Head of caudate nucleus (tissue), 42 donors: ENCODE results near the gene GIMAP8.

Source experiments
- DNase-seq, 42 donors: peaks; one replicate each; pipeline versions ENCODE4 v3.0.0 to v3.0.0-alpha.2; 2020 to 2021; ENCODE audit warnings: mixed read lengths in 7 of 42
- intact Hi-C: fragments of 100-400 bp; cut with DNase I; formaldehyde crosslinking; loops from one replicate; pipeline ENCODE4 v1.15.0; 2022

GIMAP8 gene

GRCh38 chr7:150409300-150410030 lies 41.0 kb upstream of the GIMAP8 start:
- peak in 1 of 42 donors; percentile 31 for DNase-seq
- intact Hi-C loops = loop anchor here (5.0 kb wide), 1 partner anchor 42 kb away; the partner anchor contains the start of gene REPIN1

GRCh38 chr7:150410131-150410530 lies 40.3 kb upstream of the GIMAP8 start:
- no peak for DNase-seq
- intact Hi-C loops = no loop called here

GRCh38 chr7:150410680-150411346 lies 39.6 kb upstream of the GIMAP8 start:
- DNase-seq = peak in 7 of 42 donors; percentile 27 to 55 (median 35)
- intact Hi-C loops = no loop called here

- no peak for DNase-seq
These were observed 38.8 kb upstream of the GIMAP8 start for GRCh38 chr7:150411606-150412005.

GRCh38 chr7:150412016-150412415 lies 38.4 kb upstream of the GIMAP8 start:
- peak in 3 of 42 donors; percentile 2 to 26 (median 7) for DNase-seq
- intact Hi-C loops = no loop called here

More at GRCh38 chr7:150411606-150412005, 38.8 kb upstream of the GIMAP8 start:
- intact Hi-C loops = no loop called here

GRCh38 chr7:150412518-150413488 lies 37.6 kb upstream of the GIMAP8 start:
- peak in 4 of 42 donors; percentile 12 to 34 (median 24) for DNase-seq
- intact Hi-C loops = no loop called here

GRCh38 chr7:150413640-150414081 lies 36.8 kb upstream of the GIMAP8 start:
- intact Hi-C loops = no loop called here
- peak in 5 of 42 donors; percentile 0 to 28 (median 15) for DNase-seq

GRCh38 chr7:150415161-150416153 lies 35.0 kb upstream of the GIMAP8 start:
- peak in 6 of 42 donors; percentile 2 to 23 (median 14) for DNase-seq
- intact Hi-C loops = no loop called here

- DNase-seq = peak in 8 of 42 donors; percentile 0 to 28 (median 8)
- intact Hi-C loops = no loop called here
These were observed 33.2 kb upstream of the GIMAP8 start for GRCh38 chr7:150417239-150417638.

- intact Hi-C loops = no loop called here
- DNase-seq = peak in 3 of 42 donors; percentile 7 to 16 (median 12)
These were observed 32.6 kb upstream of the GIMAP8 start for GRCh38 chr7:150417863-150418262.

GRCh38 chr7:150420242-150420641 lies 30.2 kb upstream of the GIMAP8 start:
- DNase-seq = peak in 3 of 42 donors; percentile 0 to 13 (median 1)
- intact Hi-C loops = loop anchor here (2.0 kb wide), 1 partner anchor 15 kb away; a partner anchor contains a TSS

GRCh38 chr7:150420987-150421674 lies 29.3 kb upstream of the GIMAP8 start:
- DNase-seq = peak in 41 of 42 donors; percentile 69 to 94 (median 84)
- intact Hi-C loops = loop anchor here (2.0 kb wide), 1 partner anchor 16 kb away; a partner anchor contains a TSS

- intact Hi-C loops = loop anchor here (2.0 kb wide), 1 partner anchor 17 kb away; a partner anchor contains a TSS
- peak in 5 of 42 donors; percentile 2 to 36 (median 22) for DNase-seq
These were observed 28.6 kb upstream of the GIMAP8 start for GRCh38 chr7:150421831-150422230.

- DNase-seq = peak in 1 of 42 donors; percentile 15
- intact Hi-C loops = no loop called here
These were observed 24.8 kb upstream of the GIMAP8 start for GRCh38 chr7:150425670-150426069.

- intact Hi-C loops = no loop called here
These were observed 21.6 kb upstream of the GIMAP8 start for GRCh38 chr7:150428671-150429451.

GRCh38 chr7:150429699-150430098 lies 20.7 kb upstream of the GIMAP8 start:
- DNase-seq = peak in 3 of 42 donors; percentile 4 to 8 (median 4)

More at GRCh38 chr7:150428671-150429451, 21.6 kb upstream of the GIMAP8 start:
- peak in 8 of 42 donors; percentile 14 to 46 (median 33) for DNase-seq

More at GRCh38 chr7:150429699-150430098, 20.7 kb upstream of the GIMAP8 start:
- intact Hi-C loops = no loop called here
